HepG2 (cell line): ENCODE measurements around the gene PCGF3. TPM values are rescaled to one million over a fixed set of nuclear protein-coding genes. Genes with fewer than 3 reads are reported as not detected.

Source experiments
- ATAC-seq: fragments of 200-7000 bp; cut with Tn5 transposase; 3 replicates; pipeline ENCODE4 v1.9.1; 2020; ENCODE audit warnings: mild to moderate bottlenecking, moderate library complexity
- BruUV-seq: library from RNA; stranded (reverse); fragments of 400-500 nt; replicated peaks from 2 replicates; lab custom pipeline; 2021; lab: Mats Ljungman, UMichigan
- CTCF ChIA-PET: fragments of 300-600 bp; formaldehyde crosslinking; extraction: SDS; loops from one replicate; lab custom pipeline; 2021; ENCODE audit warnings: low total read pairs, inconsistent platforms, low intra/inter-chr PET ratio; lab: Yijun Ruan, JAX
- POLR2A ChIA-PET: fragments of 350-600 bp; sonication (Branson Sonifier 250); formaldehyde crosslinking; loops from one replicate; lab custom pipeline; 2020; ENCODE audit warnings: antibody characterized with exemption, inconsistent platforms; lab: Yijun Ruan, JAX
- DNase-seq: peaks from one replicate; pipeline ENCODE4 v3.0.0-alpha.2; 2015; ENCODE audit warnings: low spot score
- FAIRE-seq: peaks from 3 replicates; lab custom pipeline; 2011; peaks lifted over from hg19 to GRCh38; lab: Jason Lieb, UNC
- H2AFZ ChIP-seq: one replicate; pipeline ENCODE4 v1.6.1; 2011; ENCODE audit warnings: low read length, inconsistent platforms
- H3K27ac ChIP-seq: fragments of 300-600 bp; 3 replicates; pipeline ENCODE4 v1.8.0; 2011; ENCODE audit warnings: mixed run types, mild to moderate bottlenecking, mixed read lengths, low read length, inconsistent platforms; ENCODE audit not compliant: insufficient read depth; ENCODE audit errors: extremely low read length
- H3K27me3 ChIP-seq, 2 experiments: fragments of 200-600 bp in 1 of 2; 2 replicates in 1 of 2; 3 replicates in 1 of 2; pipeline versions ENCODE4 v1.6.0 to v1.8.0; 2011; ENCODE audit warnings: low read length in 2 of 2, mild to moderate bottlenecking in 2 of 2, moderate library complexity in 2 of 2, inconsistent platforms in 1 of 2; ENCODE audit not compliant: insufficient read depth in 2 of 2, control insufficient read depth in 1 of 2
- H3K36me3 ChIP-seq, 2 experiments: fragments of 200-600 bp in 1 of 2; replicated peaks in 1 of 2; 2 replicates in 1 of 2; 3 replicates in 1 of 2; pipeline versions ENCODE4 v1.5.1 to v1.8.0; 2011; ENCODE audit warnings: low read length in 2 of 2, inconsistent platforms in 1 of 2; ENCODE audit not compliant: insufficient read depth in 2 of 2, control insufficient read depth in 1 of 2
- H3K4me1 ChIP-seq: 2 replicates; pipeline ENCODE4 v1.5.1; 2012; ENCODE audit warnings: low read length, inconsistent platforms; ENCODE audit not compliant: insufficient read depth
- H3K4me2 ChIP-seq: 2 replicates; pipeline ENCODE4 v1.6.0; 2011; ENCODE audit warnings: low read depth, low read length, inconsistent platforms
- H3K4me3 ChIP-seq, 3 experiments: fragments of 200-600 bp in 1 of 3; sonication (generic), shearing (Covaris generic) in 1 of 3; replicated peaks in 1 of 3; 2 replicates each; pipeline ENCODE4 v1.5.1; 2011 to 2016; ENCODE audit warnings: low read length in 3 of 3, inconsistent platforms in 2 of 3, low read depth in 2 of 3, mild to moderate bottlenecking in 2 of 3, control low read depth in 1 of 3, mixed read lengths in 1 of 3; ENCODE audit not compliant: insufficient read depth in 1 of 3
- H3K79me2 ChIP-seq: one replicate; pipeline ENCODE4 v1.6.1; 2011; ENCODE audit warnings: low read length, inconsistent platforms; ENCODE audit not compliant: insufficient read depth
- H3K9ac ChIP-seq: 2 replicates; pipeline ENCODE4 v1.6.0; 2011; ENCODE audit warnings: mild to moderate bottlenecking, low read depth, low read length, inconsistent platforms; ENCODE audit not compliant: insufficient read depth
- H3K9me3 ChIP-seq: 2 replicates; pipeline ENCODE4 v1.5.1; 2012; ENCODE audit warnings: mild to moderate bottlenecking, low read length
- H4K20me1 ChIP-seq: 2 replicates; pipeline ENCODE4 v1.6.0; 2011; ENCODE audit warnings: inconsistent platforms, mild to moderate bottlenecking, low read length, moderate library complexity; ENCODE audit not compliant: insufficient read depth
- AGO1 ChIP-seq: fragments of 200-400 bp; formaldehyde crosslinking; IDR thresholded peaks from 2 replicates; pipeline ENCODE4 v1.6.1; 2017; ENCODE audit warnings: mild to moderate bottlenecking, low read depth, low read length, moderate library complexity; ENCODE audit not compliant: poor library complexity, severe bottlenecking
- CC2D1A ChIP-seq: sonication (generic); formaldehyde crosslinking; IDR thresholded peaks from 2 replicates; pipeline ENCODE4 v1.8.1; 2023; ENCODE audit warnings: mild to moderate bottlenecking, missing genetic modification reagents
- FOXK1 ChIP-seq: sonication (generic); formaldehyde crosslinking; IDR thresholded peaks from 2 replicates; pipeline ENCODE4 v1.4.0; 2020; ENCODE audit warnings: low read depth, missing genetic modification reagents, borderline replicate concordance
- PHF8 ChIP-seq: sonication (generic); formaldehyde crosslinking; IDR thresholded peaks from 2 replicates; pipeline ENCODE4 v1.5.0; 2020; ENCODE audit warnings: missing genetic modification reagents
- SIN3B ChIP-seq: fragments of 150-350 bp; IDR thresholded peaks from 2 replicates; pipeline ENCODE4 v1.6.1; 2014; ENCODE audit warnings: low read length
- SOX13 ChIP-seq, 3 experiments: fragments of 450-650 bp in 1 of 3; sonication (generic) in 1 of 3; formaldehyde crosslinking in 1 of 3; IDR thresholded peaks in 2 of 3; conservative IDR thresholded peaks in 1 of 3; 2 replicates each; pipeline versions ENCODE4 v1.5.0 to v1.6.1; 2016 to 2020; ENCODE audit warnings: antibody characterized with exemption in 1 of 3, mild to moderate bottlenecking in 1 of 3, missing compliant biosample characterization in 1 of 3, missing genetic modification reagents in 1 of 3, moderate library complexity in 1 of 3
- TEAD3 ChIP-seq: optimal IDR thresholded peaks from 2 replicates; pipeline ENCODE3; 2016; ENCODE audit warnings: borderline replicate concordance
- TIGD3 ChIP-seq: sonication (generic); formaldehyde crosslinking; IDR thresholded peaks from 2 replicates; pipeline ENCODE4 v1.5.1; 2020; ENCODE audit warnings: mild to moderate bottlenecking, missing genetic modification reagents, borderline replicate concordance
- TMF1 ChIP-seq: sonication (generic); formaldehyde crosslinking; IDR thresholded peaks from 2 replicates; pipeline ENCODE4 v1.8.1; 2022; ENCODE audit warnings: low read depth, missing genetic modification reagents
- TSC22D2 ChIP-seq: sonication (generic); formaldehyde crosslinking; IDR thresholded peaks from 2 replicates; pipeline ENCODE4 v1.5.1; 2020; ENCODE audit warnings: missing genetic modification reagents, mild to moderate bottlenecking, borderline replicate concordance
- ZFAT ChIP-seq: sonication (generic); formaldehyde crosslinking; conservative IDR thresholded peaks from 2 replicates; pipeline ENCODE4 v1.8.1; 2023; ENCODE audit warnings: missing genetic modification reagents, inconsistent platforms
- ZNF143 ChIP-seq: sonication (generic); formaldehyde crosslinking; IDR thresholded peaks from 2 replicates; pipeline ENCODE4 v1.4.0; 2020; ENCODE audit warnings: missing genetic modification reagents
- ZNF580 ChIP-seq: IDR thresholded peaks from 2 replicates; pipeline ENCODE4 v1.6.1; 2016; ENCODE audit warnings: low read depth, borderline replicate concordance
- ZNF589 ChIP-seq: sonication (generic); formaldehyde crosslinking; conservative IDR thresholded peaks from 2 replicates; pipeline ENCODE4 v1.8.0; 2022; ENCODE audit warnings: mild to moderate bottlenecking, moderate library complexity, missing genetic modification reagents
- ZNF737 ChIP-seq: sonication (generic); formaldehyde crosslinking; IDR thresholded peaks from 2 replicates; pipeline ENCODE4 v1.5.0; 2020; ENCODE audit warnings: missing genetic modification reagents, mild to moderate bottlenecking, borderline replicate concordance
- WGBS: methylation state at CpG from one replicate; pipeline ENCODE4 v1.1.6; 2017; ENCODE audit warnings: low lambda C conversion rate; 5-methylcytosine and 5-hydroxymethylcytosine counted together
- in situ Hi-C: cut with HindIII; loops from 2 replicates; pipeline ENCODE4 v1.10.0; 2017; ENCODE audit warnings: low pct_unique_long_range_greater_than_20kb; ENCODE audit not compliant: extremely low pct_ligation_motif_present
- intact Hi-C: fragments of 100-400 bp; cut with micrococcal nuclease; formaldehyde crosslinking; loops from one replicate; pipeline ENCODE4 v1.10.0; 2022; ENCODE audit not compliant: unreplicated experiment
- polyA plus RNA-seq, 8 experiments: library from polyadenylated mRNA; depleted of rRNA in 3 of 8; stranded (reverse) in 7 of 8; unstranded in 1 of 8; fragments of >200 nt; fragmentation: Illumina TruSeq in 4 of 8; extraction: Trizol in 4 of 8; gene quantifications; 2 replicates each; pipeline versions ENCODE4 v1.2.1 to v1.2.3, GENCODE V29; 2011 to 2016; ENCODE audit warnings: low read depth in 4 of 8, missing spikeins in 1 of 8, mixed read lengths in 1 of 8; ENCODE audit not compliant: insufficient read depth in 1 of 8
- total RNA-seq, 5 experiments: library from RNA; depleted of rRNA; stranded (reverse); fragments of >200 nt; fragmentation: Illumina TruSeq; extraction: Trizol; gene quantifications; 2 replicates each; pipeline ENCODE4 v1.2.3, GENCODE V29; 2016; ENCODE audit warnings: low read depth in 1 of 5
- TF ChIP-seq, protein P1 (sequence below): sonication (generic); formaldehyde crosslinking; IDR thresholded peaks from 2 replicates; pipeline ENCODE4 v1.4.0; 2020; ENCODE audit warnings: missing genetic modification reagents

The PCGF3 gene
- total and polyA plus RNA-seq, 2 of the 13 experiments (the other 11 are each of a cell fraction or from before 2014, with no cell fraction given): 28.6 to 66.2 TPM

GRCh38 chr4:661231-661630, 44.4 kb upstream of the PCGF3 start:
- intact Hi-C loops (no loop called here), in situ Hi-C loops (no loop called here)
- Histone ChIP-seq H4K20me1 (no peaks in the 10 kb centered on the region), H3K36me3 (no peaks in the 10 kb centered on the region), H3K79me2 (no peaks in the 10 kb centered on the region), H3K4me1 (peaks cover 62% of the 10 kb centered on the region), H2AFZ (no peak overlapping the region), H3K9me3 (no peaks in the 10 kb centered on the region), H3K4me2 (no peak overlapping the region), H3K4me3 (no peak overlapping the region), H3K27me3 (peaks cover 3 to 24% of the 10 kb centered on the region in 2 experiments; a peak in 3 of 5 replicates), H3K27ac (no peak overlapping the region), H3K9ac (no peak overlapping the region)
- TF ChIP-seq ZNF589 (CRISPR knock-in tag) (no peak), PHF8 (CRISPR knock-in tag) (no peak), SIN3B (no peak), CC2D1A (CRISPR knock-in tag) (no peak), TSC22D2 (CRISPR knock-in tag) (no peak), AGO1 (no peak), TMF1 (no peak), FOXK1 (CRISPR knock-in tag) (no peak), TIGD3 (CRISPR knock-in tag) (no peak), ZNF580 (CRISPR knock-in tag) (no peak), TEAD3 (CRISPR knock-in tag) (no peak), ZFAT (no peak), SOX13 (IDR thresholded peaks at IDR 0.05) (no peak), SOX13 (CRISPR knock-in tag; conservative IDR thresholded peaks at IDR 0.05 in 1 of 2, IDR thresholded peaks at IDR 0.05 in 1 of 2) (no peak), ZNF737 (no peak), ZNF143 (CRISPR knock-in tag) (no peak)
- TF ChIP-seq, protein P1, sequence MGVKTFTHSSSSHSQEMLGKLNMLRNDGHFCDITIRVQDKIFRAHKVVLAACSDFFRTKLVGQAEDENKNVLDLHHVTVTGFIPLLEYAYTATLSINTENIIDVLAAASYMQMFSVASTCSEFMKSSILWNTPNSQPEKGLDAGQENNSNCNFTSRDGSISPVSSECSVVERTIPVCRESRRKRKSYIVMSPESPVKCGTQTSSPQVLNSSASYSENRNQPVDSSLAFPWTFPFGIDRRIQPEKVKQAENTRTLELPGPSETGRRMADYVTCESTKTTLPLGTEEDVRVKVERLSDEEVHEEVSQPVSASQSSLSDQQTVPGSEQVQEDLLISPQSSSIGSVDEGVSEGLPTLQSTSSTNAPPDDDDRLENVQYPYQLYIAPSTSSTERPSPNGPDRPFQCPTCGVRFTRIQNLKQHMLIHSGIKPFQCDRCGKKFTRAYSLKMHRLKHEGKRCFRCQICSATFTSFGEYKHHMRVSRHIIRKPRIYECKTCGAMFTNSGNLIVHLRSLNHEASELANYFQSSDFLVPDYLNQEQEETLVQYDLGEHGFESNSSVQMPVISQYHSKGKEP (CRISPR knock-in tag): no peak
- no TSS peak for BruUV-seq
- FAIRE-seq (no peak), DNase-seq (no peak), ATAC-seq (no peak)
- WGBS: 6% methylated on average over 3 of the region's 3 CpGs
- POLR2A ChIA-PET: no interaction called here
- CTCF ChIA-PET: no interaction called here
